Stimulated activated CD4-positive, alpha-beta T cell treated with anti-CD3 and anti-CD28 coated beads, Interleukin-4, amount 100 ng/mL, for 4 hours (primary cell): ENCODE results near the gene KLHL26.
"Not testable (repeated sequence)": the region's sequence is repeated elsewhere in the genome, so short reads cannot be mapped to it uniquely, and the experiment has no call there.

ENCODE experiments used
- DNase-seq, 2 experiments: peaks; one replicate each; pipeline ENCODE4 v3.0.0-alpha.2; 2020

KLHL26 gene

GRCh38 chr19:18666784-18667183, 30.0 kb downstream of the KLHL26 start:
- no peak for DNase-seq

GRCh38 chr19:18667531-18668251, 30.9 kb downstream of the KLHL26 start:
- no peak for DNase-seq

GRCh38 chr19:18668252-18668631, 31.4 kb downstream of the KLHL26 start:
- DNase-seq: no peak

- no peak for DNase-seq
These were observed 32.1 kb downstream of the KLHL26 start for GRCh38 chr19:18668744-18669523.

- no peak for DNase-seq
These were observed 32.6 kb downstream of the KLHL26 start for GRCh38 chr19:18669524-18669817.

- no peak for DNase-seq
These were observed 33.1 kb downstream of the KLHL26 start for GRCh38 chr19:18669883-18670282.

GRCh38 chr19:18670312-18670711, 33.5 kb downstream of the KLHL26 start:
- DNase-seq: no peak

- no peak for DNase-seq
These were observed 34.6 kb downstream of the KLHL26 start for GRCh38 chr19:18671303-18672043.

- DNase-seq: no peak
These were observed 35.2 kb downstream of the KLHL26 start for GRCh38 chr19:18672044-18672451.

- no peak for DNase-seq
These were observed 35.9 kb downstream of the KLHL26 start for GRCh38 chr19:18672606-18673337.

GRCh38 chr19:18674616-18675015, 37.8 kb downstream of the KLHL26 start:
- no peak for DNase-seq

- DNase-seq: no peak
These were observed 39.0 kb downstream of the KLHL26 start for GRCh38 chr19:18675779-18676178.

- no peak for DNase-seq
These were observed 39.9 kb downstream of the KLHL26 start for GRCh38 chr19:18676692-18677091.

GRCh38 chr19:18677156-18677555, 40.3 kb downstream of the KLHL26 start:
- DNase-seq: no peak

GRCh38 chr19:18680148-18680547, 43.3 kb downstream of the KLHL26 start:
- not testable (repeated sequence) for DNase-seq

- DNase-seq: no peak
These were observed 45.9 kb downstream of the KLHL26 start for GRCh38 chr19:18682807-18683108.

GRCh38 chr19:18683109-18683957, 46.5 kb downstream of the KLHL26 start, which contains the start of gene CRTC1:
Gene CRTC1, plus strand, starts transcription at chr19:18683680. Its CDS starts 23 bp downstream, at chr19:18683703.
- peak; percentile 91 to 92 for DNase-seq

- DNase-seq: no peak
These were observed 47.3 kb downstream of the KLHL26 start for GRCh38 chr19:18683958-18684641.

- no peak for DNase-seq
These were observed 47.8 kb downstream of the KLHL26 start for GRCh38 chr19:18684642-18684993.

- DNase-seq: no peak
These were observed 48.9 kb downstream of the KLHL26 start for GRCh38 chr19:18685597-18686190.

- no peak for DNase-seq
These were observed 51.1 kb downstream of the KLHL26 start for GRCh38 chr19:18687740-18688465.
